ENCODE measurements around the gene KIRREL1.
"Not testable (repeated sequence)": the region's sequence is repeated elsewhere in the genome, so short reads cannot be mapped to it uniquely, and the experiment has no call there.

KIRREL1 gene

DNA sequence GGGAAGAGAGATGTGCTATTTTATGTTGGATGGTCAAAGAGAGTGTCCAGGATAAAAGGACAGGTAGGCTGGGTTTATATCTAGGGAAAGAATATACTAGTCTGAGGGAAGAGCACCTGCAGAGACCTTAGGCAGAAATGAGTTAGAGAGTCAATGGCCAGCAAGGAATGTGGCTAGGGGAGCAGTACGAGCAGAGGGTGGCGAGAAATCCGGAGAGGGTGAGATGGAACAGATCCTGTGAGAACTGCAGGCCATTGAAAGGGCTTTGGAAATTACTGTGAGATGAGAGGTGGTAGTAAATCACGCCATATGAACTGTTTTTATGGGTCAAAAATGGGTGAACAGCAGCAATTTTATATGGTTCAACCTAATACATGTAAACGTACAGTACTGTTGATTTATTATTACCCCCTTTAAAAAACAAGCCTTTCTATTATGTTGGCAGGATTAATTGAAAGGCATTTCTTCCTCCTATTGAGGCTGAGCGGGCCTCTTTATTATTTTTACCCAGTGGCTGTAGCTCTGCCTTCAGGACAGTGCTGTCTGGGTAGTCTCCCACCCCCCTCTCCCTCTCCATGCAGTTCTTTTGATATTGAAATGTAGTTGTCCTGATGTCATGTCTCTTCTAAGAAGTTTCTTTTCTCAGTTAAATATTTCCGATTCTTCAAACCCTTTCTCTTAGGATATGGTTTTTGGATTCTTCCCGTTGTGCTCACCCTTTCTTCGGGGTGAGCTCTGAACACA is 112.1 kb downstream of the KIRREL1 start:
- no peak for DNase-seq (ENCODE audit: low read depth)

DNA sequence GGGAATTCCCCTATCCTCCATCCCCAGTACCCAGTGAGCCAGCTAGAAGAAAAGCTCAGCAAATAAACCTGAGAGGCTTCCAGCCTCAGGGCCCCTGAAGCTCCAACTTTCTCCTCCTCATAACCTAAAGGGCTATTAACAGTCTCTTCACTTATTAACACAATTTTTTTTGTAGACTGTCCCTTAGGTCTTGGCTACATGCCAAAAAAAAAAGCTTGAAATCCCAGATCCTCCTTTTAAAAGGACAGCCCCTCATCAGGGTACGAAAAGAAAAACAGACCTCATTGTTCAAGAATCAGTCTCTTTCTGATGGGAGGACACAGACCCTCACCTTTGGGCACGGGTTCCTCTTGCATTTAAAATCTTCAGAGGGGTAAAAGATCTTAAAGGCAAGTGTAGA is 114.5 kb downstream of the KIRREL1 start:
- no peak for DNase-seq (ENCODE audit: low read depth)

- peak; percentile 3 for DNase-seq (ENCODE audit: low read depth)
Observed at GRCh38 chr1:158112994-158113758, 119.7 kb downstream of the KIRREL1 start.

GRCh38 chr1:158113759-158114127 is 120.3 kb downstream of the KIRREL1 start:
- DNase-seq (ENCODE audit: low read depth): no peak

DNA sequence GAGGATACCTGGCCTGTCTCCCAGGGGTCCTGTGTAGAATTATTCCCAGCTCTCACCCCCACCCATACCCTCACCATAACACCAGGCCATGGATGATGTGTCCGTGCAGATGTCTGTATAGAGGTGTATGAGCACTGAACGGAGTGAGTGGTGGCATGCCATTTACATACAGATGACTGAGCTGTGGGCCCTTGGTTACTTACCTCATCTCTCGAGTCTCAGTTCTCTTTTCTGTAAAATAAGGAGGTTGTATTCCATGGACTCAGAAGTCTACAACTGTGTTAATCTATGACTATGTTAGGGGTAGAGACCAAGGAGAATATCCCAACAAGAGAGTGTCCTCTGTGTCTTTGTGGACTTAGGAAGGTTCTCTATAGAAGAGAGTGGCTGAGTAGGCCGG is 121.7 kb downstream of the KIRREL1 start:
- no peak for DNase-seq (ENCODE audit: low read depth)

GRCh38 chr1:158116311-158117167 is 123.1 kb downstream of the KIRREL1 start:
- DNase-seq (ENCODE audit: low read depth): no peak

DNA sequence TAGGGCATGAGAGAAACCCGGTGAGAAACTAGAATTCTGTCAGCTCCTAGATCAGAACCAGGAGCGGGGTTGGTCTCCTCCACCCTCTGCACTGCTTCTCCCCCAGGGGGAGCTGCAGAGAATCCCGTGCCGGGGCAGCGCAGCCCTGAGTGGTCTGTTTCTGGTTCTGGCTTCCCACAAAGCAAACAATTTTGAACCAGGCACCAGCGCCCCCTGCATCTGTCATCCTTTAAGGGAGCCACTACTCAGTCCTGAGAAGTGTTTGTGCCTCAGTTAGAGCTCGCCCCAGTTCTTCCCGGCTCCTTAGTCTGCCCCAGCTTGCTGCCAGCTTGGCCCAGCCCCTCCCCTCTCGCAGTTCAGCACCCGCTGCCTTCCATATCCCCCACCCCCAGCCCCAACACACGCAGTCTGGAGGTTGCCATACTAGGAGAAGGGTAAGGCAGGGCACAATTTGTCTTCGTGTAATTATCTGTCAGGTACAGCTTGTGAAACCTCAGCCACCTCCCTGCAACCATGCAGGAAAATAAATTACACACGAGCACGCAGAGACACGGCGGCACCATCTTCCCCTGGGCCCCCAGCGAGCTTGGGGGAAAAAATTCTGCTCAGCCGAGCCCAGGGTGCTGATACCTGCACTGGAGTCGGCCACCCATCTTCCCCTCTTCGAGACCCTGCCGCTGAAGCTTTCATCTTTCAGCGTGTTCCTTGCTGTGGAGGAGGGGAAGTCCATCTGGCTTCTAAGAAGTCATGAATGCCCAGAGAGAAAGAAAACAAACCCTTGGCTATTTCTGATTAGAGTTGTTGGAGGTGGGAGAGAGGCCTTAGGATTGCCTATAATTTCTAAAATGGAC is 124.6 kb downstream of the KIRREL1 start:
- peak; percentile 28 for DNase-seq (ENCODE audit: low read depth)

DNA sequence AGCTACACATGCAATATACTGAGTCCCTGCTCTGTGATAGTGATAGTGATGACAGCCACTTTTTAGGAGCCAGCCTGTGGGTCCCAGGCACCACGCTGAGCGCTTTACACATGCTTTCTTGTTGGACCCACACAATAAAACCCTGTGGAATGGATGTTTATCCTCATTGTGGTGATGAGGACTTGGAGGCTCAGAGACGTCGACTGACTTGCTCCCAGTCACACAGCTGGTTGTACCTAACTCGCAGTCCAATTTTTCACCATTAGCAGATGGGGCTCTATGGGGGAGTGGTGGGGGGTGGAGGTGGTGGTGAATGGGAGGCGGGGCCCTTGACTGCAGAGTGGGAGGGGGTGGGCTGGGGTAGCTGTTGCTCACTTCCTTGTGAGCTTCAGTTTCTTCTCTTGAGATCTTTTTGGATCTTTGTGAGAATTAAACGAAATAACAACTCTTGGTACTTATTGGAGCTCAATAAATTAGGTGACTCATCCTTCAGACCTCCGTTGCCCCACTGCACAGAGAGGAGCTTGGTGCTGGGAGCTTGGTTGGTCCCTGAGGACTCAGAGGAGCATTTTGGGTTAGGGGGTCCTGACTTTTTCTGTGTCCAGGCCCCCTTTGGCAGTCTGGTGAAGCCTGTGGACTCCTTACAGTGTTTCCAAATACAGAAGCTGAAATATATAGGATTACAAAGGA is 125.4 kb downstream of the KIRREL1 start:
- no peak for DNase-seq (ENCODE audit: low read depth)

- no peak for DNase-seq (ENCODE audit: low read depth)
Observed at GRCh38 chr1:158119976-158120653, 126.7 kb downstream of the KIRREL1 start.

DNA sequence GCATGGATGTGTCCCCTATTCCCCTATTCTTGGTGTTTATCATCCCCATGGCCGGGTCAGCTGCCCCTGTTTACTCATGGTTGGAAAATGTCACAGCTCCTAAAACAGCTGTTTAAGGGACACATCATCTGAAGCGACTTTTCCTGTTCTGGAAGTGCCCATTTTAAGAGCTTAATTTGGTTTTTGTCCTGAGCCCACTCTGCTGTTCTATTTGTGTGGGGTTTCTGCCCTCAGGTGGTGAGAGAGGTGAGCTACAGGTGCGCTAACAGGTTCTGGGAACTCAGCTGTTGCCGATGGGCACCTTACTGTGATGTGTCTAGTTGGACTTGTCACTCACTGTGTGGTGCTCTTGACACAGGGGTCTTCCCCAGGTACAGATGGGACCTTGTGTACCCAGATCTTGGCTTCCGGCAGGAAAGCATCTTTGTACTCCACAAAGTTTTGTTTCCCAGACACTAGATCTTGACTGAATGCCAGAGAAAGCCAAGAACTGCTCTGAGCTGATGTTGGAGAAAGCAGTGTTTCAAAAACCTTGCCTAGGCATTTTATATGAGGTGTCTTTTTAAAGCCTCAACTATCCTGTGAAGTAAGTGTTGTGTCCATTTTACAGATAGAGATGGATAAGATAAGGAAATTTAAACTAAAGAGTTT is 128.3 kb downstream of the KIRREL1 start:
- no peak for DNase-seq (ENCODE audit: low read depth)

DNA sequence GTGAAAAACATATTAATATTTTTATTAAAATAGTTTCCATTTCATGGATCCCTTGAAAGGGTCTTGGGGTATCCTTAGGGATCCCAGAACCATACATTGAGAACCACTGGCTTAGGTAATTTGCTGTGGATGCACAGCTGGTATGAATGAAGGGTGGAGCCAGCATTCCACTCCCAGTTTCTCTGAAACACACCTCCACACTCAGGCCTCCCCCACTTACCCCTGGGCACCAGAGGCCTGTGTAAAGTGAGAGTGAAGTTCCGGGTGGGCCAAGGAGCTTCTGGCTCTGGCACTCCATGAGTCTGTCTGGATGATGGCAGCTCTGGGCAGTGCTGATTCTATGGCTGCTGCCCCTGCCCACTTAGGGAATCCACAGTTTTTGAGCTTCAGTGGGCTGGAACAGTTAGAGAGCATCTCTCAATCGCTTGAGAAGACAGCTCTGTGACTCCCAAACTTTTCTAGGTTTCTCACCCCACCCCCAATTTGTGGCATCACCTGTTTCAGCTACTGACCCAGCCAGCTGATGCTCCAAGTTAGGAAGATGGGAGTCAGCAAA is 129.5 kb downstream of the KIRREL1 start:
- DNase-seq (ENCODE audit: low read depth): no peak

GRCh38 chr1:158124034-158124433 is 130.6 kb downstream of the KIRREL1 start:
- DNase-seq (ENCODE audit: low read depth): no peak

GRCh38 chr1:158124999-158125398 is 131.6 kb downstream of the KIRREL1 start:
- DNase-seq (ENCODE audit: low read depth): peak; percentile 46

- no peak for DNase-seq (ENCODE audit: low read depth)
Observed at GRCh38 chr1:158126425-158126824, 133.0 kb downstream of the KIRREL1 start.

- DNase-seq (ENCODE audit: low read depth): not testable (repeated sequence)
Observed at GRCh38 chr1:158128531-158128930, 135.1 kb downstream of the KIRREL1 start.

DNA sequence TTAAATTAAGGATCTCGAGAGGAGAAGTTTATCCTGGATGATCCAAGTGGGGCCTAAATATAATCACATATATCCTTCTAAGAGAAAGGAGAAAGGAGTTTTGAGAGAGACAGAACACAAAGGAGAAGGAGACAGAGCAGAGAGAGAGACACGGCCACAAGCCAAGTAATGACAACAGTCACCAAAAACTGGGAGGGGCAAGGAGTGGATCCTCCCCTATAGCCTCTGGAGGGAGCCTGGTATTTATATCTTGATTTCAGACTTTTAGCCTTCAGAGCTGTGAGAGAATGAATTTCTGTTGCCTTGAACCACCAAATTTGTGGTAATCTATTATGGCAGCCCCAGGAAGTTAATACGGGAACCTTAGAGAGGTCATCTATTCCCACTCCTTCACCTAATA is 137.8 kb downstream of the KIRREL1 start:
- DNase-seq (ENCODE audit: low read depth): no peak

- DNase-seq (ENCODE audit: low read depth): no peak
Observed at GRCh38 chr1:158140764-158141192, 147.3 kb downstream of the KIRREL1 start.

DNA sequence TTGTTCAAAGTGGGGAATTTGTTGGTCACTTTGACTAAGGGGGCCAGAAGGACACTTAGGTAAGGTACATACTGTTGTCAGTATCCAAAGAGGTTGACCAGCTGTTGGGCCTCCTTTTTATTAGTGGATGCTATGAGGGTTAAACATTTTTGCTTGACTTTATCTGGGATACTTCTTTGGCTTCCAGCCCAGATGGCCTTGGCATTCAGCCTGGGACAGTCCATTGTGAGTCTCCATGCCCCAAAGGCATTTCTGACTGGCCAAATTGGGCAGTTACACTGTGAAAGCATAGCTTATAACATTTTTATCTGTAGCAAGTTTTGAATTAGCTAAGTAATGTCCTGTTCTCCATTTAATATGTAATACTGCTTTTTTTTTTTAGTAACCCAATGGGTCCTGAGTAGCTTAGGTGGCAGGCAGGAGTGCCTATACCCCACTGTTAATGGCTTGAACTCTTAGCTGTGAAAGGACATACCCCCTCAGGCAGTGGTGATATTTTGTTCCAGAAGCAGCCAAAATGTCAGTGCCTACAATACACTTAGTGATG is 151.8 kb downstream of the KIRREL1 start:
- no peak for DNase-seq (ENCODE audit: low read depth)

DNA sequence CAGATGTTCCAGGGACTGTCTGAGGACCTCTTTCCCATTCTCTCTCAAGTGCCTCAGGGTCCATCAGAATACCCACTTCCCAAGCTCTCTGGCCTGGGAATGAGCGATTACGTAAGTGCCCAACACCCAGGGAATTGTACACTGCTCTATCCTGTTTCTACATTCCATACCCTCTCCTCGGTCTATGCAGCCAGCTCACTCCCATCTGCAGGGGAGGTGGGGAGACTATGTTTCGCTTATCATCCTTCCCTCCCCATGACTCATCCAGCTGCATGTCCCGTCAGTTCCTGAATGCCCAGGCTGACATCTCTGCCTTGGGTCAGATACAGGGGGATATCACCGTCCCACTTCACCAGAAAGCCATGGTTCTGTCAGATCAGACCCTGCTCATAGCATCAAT is 152.7 kb downstream of the KIRREL1 start:
- no peak for DNase-seq (ENCODE audit: low read depth)
